Measurements from ENCODE around the gene PLEKHG2.

Gene PLEKHG2

GRCh38 chr19:39419003-39419402 is 6.5 kb downstream of the PLEKHG2 start:
- no peak for DNase-seq (ENCODE audit: low read depth)

- DNase-seq (ENCODE audit: low read depth) = no peak
These were observed 8.3 kb downstream of the PLEKHG2 start for GRCh38 chr19:39420769-39421168.

- no peak for DNase-seq (ENCODE audit: low read depth)
These were observed 9.6 kb downstream of the PLEKHG2 start for GRCh38 chr19:39422020-39422419.

GRCh38 chr19:39423258-39424086 is 11.0 kb downstream of the PLEKHG2 start:
- DNase-seq (ENCODE audit: low read depth) = no peak

- no peak for DNase-seq (ENCODE audit: low read depth)
These were observed 12.5 kb downstream of the PLEKHG2 start for GRCh38 chr19:39424934-39425333.

- DNase-seq (ENCODE audit: low read depth) = no peak
These were observed 13.3 kb downstream of the PLEKHG2 start for GRCh38 chr19:39425744-39426143.

- no peak for DNase-seq (ENCODE audit: low read depth)
These were observed 13.7 kb downstream of the PLEKHG2 start for GRCh38 chr19:39426170-39426569.

GRCh38 chr19:39427707-39428106 is 15.2 kb downstream of the PLEKHG2 start:
- DNase-seq (ENCODE audit: low read depth) = no peak

- DNase-seq (ENCODE audit: low read depth) = no peak
These were observed 16.0 kb downstream of the PLEKHG2 start for GRCh38 chr19:39428283-39429112.

- peak; percentile 50 for DNase-seq (ENCODE audit: low read depth)
These were observed 18.5 kb downstream of the PLEKHG2 start for GRCh38 chr19:39430675-39431593.

- no peak for DNase-seq (ENCODE audit: low read depth)
These were observed 20.2 kb downstream of the PLEKHG2 start for GRCh38 chr19:39432677-39433025.

- no peak for DNase-seq (ENCODE audit: low read depth)
These were observed 21.1 kb downstream of the PLEKHG2 start for GRCh38 chr19:39433480-39434079.

GRCh38 chr19:39434123-39435076 is 21.9 kb downstream of the PLEKHG2 start:
- no peak for DNase-seq (ENCODE audit: low read depth)

- peak; percentile 99 for DNase-seq (ENCODE audit: low read depth)
These were observed 23.3 kb downstream of the PLEKHG2 start, which contains the start of gene RPS16 for GRCh38 chr19:39435499-39436349. RPS16 (minus strand) TSS chr19:39435949; CDS start chr19:39435895, 54 bp downstream.

- no peak for DNase-seq (ENCODE audit: low read depth)
These were observed 23.9 kb downstream of the PLEKHG2 start for GRCh38 chr19:39436350-39436716.

GRCh38 chr19:39438270-39438934 is 25.9 kb downstream of the PLEKHG2 start:
- DNase-seq (ENCODE audit: low read depth) = no peak

- DNase-seq (ENCODE audit: low read depth) = no peak
These were observed 32.2 kb downstream of the PLEKHG2 start for GRCh38 chr19:39444598-39445195.
